GM19043 (cell line): Measurements from ENCODE around the gene KRT1.

Experiments
- ATAC-seq: cut with Tn5 transposase; IDR thresholded peaks from one replicate; pipeline ENCODE4 v1.9.1; 2021; ENCODE audit warnings: low read depth; ENCODE audit not compliant: unreplicated experiment

KRT1 gene

GRCh38 chr12:52699373-52699772 lies 19.2 kb upstream of the KRT1 start:
- ATAC-seq = no peak

GRCh38 chr12:52698651-52699340 lies 18.6 kb upstream of the KRT1 start:
- ATAC-seq = no peak

- no peak for ATAC-seq
These were observed 16.9 kb upstream of the KRT1 start for GRCh38 chr12:52697058-52697582.

GRCh38 chr12:52696588-52696987 lies 16.4 kb upstream of the KRT1 start:
- no peak for ATAC-seq

- ATAC-seq = no peak
These were observed 14.8 kb upstream of the KRT1 start for GRCh38 chr12:52695039-52695438.

GRCh38 chr12:52694151-52694550 lies 13.9 kb upstream of the KRT1 start:
- ATAC-seq = no peak

GRCh38 chr12:52693261-52693660 lies 13.1 kb upstream of the KRT1 start:
- no peak for ATAC-seq

- ATAC-seq = no peak
These were observed 12.0 kb upstream of the KRT1 start for GRCh38 chr12:52692254-52692653.

- ATAC-seq = no peak
These were observed 11.6 kb upstream of the KRT1 start for GRCh38 chr12:52691841-52692150.

GRCh38 chr12:52691076-52691840 lies 11.1 kb upstream of the KRT1 start:
- ATAC-seq = no peak

- no peak for ATAC-seq
These were observed 10.3 kb upstream of the KRT1 start for GRCh38 chr12:52690351-52691075.

- ATAC-seq = no peak
These were observed 9.7 kb upstream of the KRT1 start for GRCh38 chr12:52689936-52690335.

- no peak for ATAC-seq
These were observed 9.0 kb upstream of the KRT1 start for GRCh38 chr12:52689239-52689638.

GRCh38 chr12:52688481-52688880 lies 8.3 kb upstream of the KRT1 start:
- ATAC-seq = no peak

GRCh38 chr12:52687497-52688385 lies 7.5 kb upstream of the KRT1 start:
- ATAC-seq = no peak

- ATAC-seq = no peak
These were observed 6.7 kb upstream of the KRT1 start for GRCh38 chr12:52686756-52687487.

- ATAC-seq = no peak
These were observed 5.9 kb upstream of the KRT1 start for GRCh38 chr12:52686063-52686462.

- no peak for ATAC-seq
These were observed 5.2 kb upstream of the KRT1 start for GRCh38 chr12:52685406-52685890.

GRCh38 chr12:52684431-52684830 lies 4.2 kb upstream of the KRT1 start:
- ATAC-seq = no peak
